Panc1 (cell line): ENCODE results near the gene MAD1L1.

Experiments used
- REST ChIP-seq, 2 experiments: IDR thresholded peaks; 2 replicates each; pipeline ENCODE4 v1.6.1; 2011 to 2012; ENCODE audit warnings: low read depth in 2 of 2, control low read depth in 1 of 2, low read length in 1 of 2, mild to moderate bottlenecking in 1 of 2, moderate library complexity in 1 of 2; ENCODE audit not compliant: insufficient read depth in 1 of 2
- SIN3A ChIP-seq: IDR thresholded peaks from 2 replicates; pipeline ENCODE4 v1.6.1; 2012; ENCODE audit warnings: low read depth, mild to moderate bottlenecking, low read length, moderate library complexity, borderline replicate concordance; ENCODE audit not compliant: insufficient read depth
- TCF7L2 ChIP-seq: IDR thresholded peaks from 2 replicates; pipeline ENCODE4 v1.6.1; 2011; ENCODE audit warnings: mild to moderate bottlenecking, low read depth, low read length, inconsistent platforms
- TF ChIP-seq, protein P1 (sequence below): fragments of 450-650 bp; IDR thresholded peaks from 2 replicates; pipeline ENCODE4 v1.5.1; 2017; ENCODE audit warnings: mild to moderate bottlenecking

- TF ChIP-seq, protein P1, sequence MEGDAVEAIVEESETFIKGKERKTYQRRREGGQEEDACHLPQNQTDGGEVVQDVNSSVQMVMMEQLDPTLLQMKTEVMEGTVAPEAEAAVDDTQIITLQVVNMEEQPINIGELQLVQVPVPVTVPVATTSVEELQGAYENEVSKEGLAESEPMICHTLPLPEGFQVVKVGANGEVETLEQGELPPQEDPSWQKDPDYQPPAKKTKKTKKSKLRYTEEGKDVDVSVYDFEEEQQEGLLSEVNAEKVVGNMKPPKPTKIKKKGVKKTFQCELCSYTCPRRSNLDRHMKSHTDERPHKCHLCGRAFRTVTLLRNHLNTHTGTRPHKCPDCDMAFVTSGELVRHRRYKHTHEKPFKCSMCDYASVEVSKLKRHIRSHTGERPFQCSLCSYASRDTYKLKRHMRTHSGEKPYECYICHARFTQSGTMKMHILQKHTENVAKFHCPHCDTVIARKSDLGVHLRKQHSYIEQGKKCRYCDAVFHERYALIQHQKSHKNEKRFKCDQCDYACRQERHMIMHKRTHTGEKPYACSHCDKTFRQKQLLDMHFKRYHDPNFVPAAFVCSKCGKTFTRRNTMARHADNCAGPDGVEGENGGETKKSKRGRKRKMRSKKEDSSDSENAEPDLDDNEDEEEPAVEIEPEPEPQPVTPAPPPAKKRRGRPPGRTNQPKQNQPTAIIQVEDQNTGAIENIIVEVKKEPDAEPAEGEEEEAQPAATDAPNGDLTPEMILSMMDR = no peak
- TF ChIP-seq REST (IDR thresholded peaks at IDR 0.05; ENCODE audit: insufficient read depth in 1 of 2, low read depth in 2 of 2, low read length in 1 of 2) (no peak), TCF7L2 (no peak), SIN3A (no peak)
Observed at GRCh38 chr7:2118056-2118455, 114.7 kb downstream of the MAD1L1 start.
